ENCODE results near the gene USP47.

- TF ChIP-seq RARB (CRISPR knock-in tag; IDR thresholded peaks at IDR 0.05) = no peak
- no peak for TF ChIP-seq SNAI2 (CRISPR knock-in tag; IDR thresholded peaks at IDR 0.05)
- TF ChIP-seq ZFP3 (CRISPR knock-in tag; IDR thresholded peaks at IDR 0.05) = no peak
- no peak for TF ChIP-seq ARNTL (CRISPR knock-in tag; IDR thresholded peaks at IDR 0.05; ENCODE audit: borderline replicate concordance, low read depth)
- TF ChIP-seq ESRRG (CRISPR knock-in tag; IDR thresholded peaks at IDR 0.05) = no peak
- TF ChIP-seq TCF4 (CRISPR knock-in tag; IDR thresholded peaks at IDR 0.05; ENCODE audit: borderline replicate concordance) = no peak
- no peak for TF ChIP-seq ZFP30 (CRISPR knock-in tag; IDR thresholded peaks at IDR 0.05)
- no peak for TF ChIP-seq OSR1 (CRISPR knock-in tag; IDR thresholded peaks at IDR 0.05)
- no peak for TF ChIP-seq PATZ1 (CRISPR knock-in tag; IDR thresholded peaks at IDR 0.05; ENCODE audit: borderline replicate concordance)
These were observed 95.7 kb downstream of the USP47 start for GRCh38 chr11:11937433-11937832.

Measured in SK-N-SH treated with all-trans-retinoic acid at 6 μM for 48 hours (cell line).